ENCODE data around the gene RTN1.

Gene RTN1

DNA sequence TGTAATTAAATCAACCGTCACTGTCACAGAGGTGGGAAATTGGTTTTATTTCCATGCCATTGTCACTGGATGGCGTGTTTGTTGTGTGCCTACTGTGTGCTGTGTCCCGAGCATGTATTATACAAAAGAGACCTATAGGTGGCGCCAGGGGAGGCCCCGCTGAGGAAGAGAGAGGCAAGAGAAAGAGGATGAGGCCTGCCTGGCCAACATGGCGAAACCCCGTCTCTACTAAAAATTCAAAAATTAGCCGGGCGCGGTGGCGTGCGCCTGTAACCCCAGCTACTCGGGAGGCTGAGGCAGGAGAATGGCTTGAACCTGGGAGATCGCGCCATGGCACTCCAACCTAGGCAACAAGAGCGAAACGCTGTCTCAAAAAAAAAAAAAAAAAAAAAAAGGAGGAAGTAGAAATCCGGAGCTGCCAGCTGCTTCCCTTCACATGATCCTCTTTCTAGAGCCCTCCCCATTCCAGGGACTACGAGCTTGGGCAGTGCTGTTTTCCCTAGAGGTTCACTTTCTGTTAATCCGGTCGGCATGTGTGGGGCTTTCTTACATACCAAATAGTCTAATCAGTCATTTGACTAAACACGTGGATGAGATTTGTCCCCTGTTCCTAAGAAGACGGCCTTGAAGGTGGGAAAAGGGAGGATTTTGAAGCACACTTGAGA lies 287.6 kb downstream of the RTN1 start:
- H3K27ac ChIP-seq (ENCODE audit: poor library complexity, severe bottlenecking), result no peak overlapping the region
- H3K36me3 ChIP-seq (ENCODE audit: low read depth), result no peaks in the 10 kb centered on the region
- TF ChIP-seq, protein P1, sequence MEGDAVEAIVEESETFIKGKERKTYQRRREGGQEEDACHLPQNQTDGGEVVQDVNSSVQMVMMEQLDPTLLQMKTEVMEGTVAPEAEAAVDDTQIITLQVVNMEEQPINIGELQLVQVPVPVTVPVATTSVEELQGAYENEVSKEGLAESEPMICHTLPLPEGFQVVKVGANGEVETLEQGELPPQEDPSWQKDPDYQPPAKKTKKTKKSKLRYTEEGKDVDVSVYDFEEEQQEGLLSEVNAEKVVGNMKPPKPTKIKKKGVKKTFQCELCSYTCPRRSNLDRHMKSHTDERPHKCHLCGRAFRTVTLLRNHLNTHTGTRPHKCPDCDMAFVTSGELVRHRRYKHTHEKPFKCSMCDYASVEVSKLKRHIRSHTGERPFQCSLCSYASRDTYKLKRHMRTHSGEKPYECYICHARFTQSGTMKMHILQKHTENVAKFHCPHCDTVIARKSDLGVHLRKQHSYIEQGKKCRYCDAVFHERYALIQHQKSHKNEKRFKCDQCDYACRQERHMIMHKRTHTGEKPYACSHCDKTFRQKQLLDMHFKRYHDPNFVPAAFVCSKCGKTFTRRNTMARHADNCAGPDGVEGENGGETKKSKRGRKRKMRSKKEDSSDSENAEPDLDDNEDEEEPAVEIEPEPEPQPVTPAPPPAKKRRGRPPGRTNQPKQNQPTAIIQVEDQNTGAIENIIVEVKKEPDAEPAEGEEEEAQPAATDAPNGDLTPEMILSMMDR (IDR thresholded peaks at IDR 0.05; ENCODE audit: poor library complexity, severe bottlenecking), result no peak
- peaks cover 18% of the 10 kb centered on the region for H3K4me1 ChIP-seq (ENCODE audit: insufficient read depth, poor library complexity, severe bottlenecking)
- no peak overlapping the region for H3K4me3 ChIP-seq (ENCODE audit: severe bottlenecking)
- H3K9me3 ChIP-seq (ENCODE audit: severe bottlenecking), result no peaks in the 10 kb centered on the region
- no peak for ATAC-seq (ENCODE audit: low read depth)
- no peak for DNase-seq (ENCODE audit: low spot score)
- no peaks in the 10 kb centered on the region for H3K27me3 ChIP-seq (ENCODE audit: insufficient read depth, poor library complexity, severe bottlenecking)

DNA sequence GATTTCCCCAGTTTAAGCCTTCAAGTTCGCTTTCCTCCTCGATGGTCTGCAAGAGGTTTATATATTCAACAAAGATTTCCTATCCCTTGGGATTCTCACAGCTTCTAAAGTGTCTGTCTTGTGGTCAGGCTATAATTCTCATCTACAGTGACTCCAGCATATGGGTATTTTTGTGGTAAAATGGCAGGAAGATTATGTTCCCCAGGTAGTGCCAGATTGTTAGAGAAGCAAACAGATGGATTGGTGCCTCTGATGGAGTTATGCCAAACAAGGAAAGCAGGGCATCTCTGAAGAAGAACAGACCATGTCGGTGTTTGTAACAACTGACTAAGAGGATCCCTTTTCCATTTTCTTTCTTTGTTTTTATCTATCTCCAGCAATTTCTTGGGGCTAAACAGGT lies 288.4 kb downstream of the RTN1 start:
- Histone ChIP-seq H3K4me3 (ENCODE audit: severe bottlenecking) (no peak overlapping the region), H3K36me3 (ENCODE audit: low read depth) (no peaks in the 10 kb centered on the region), H3K27me3 (ENCODE audit: insufficient read depth, poor library complexity, severe bottlenecking) (no peaks in the 10 kb centered on the region), H3K4me1 (ENCODE audit: insufficient read depth, poor library complexity, severe bottlenecking) (peaks cover 18% of the 10 kb centered on the region), H3K27ac (ENCODE audit: poor library complexity, severe bottlenecking) (no peak overlapping the region), H3K9me3 (ENCODE audit: severe bottlenecking) (no peaks in the 10 kb centered on the region)
- ATAC-seq (ENCODE audit: low read depth), result no peak
- no peak for DNase-seq (ENCODE audit: low spot score)
- TF ChIP-seq, protein P1 (IDR thresholded peaks at IDR 0.05; ENCODE audit: poor library complexity, severe bottlenecking), result no peak

DNA sequence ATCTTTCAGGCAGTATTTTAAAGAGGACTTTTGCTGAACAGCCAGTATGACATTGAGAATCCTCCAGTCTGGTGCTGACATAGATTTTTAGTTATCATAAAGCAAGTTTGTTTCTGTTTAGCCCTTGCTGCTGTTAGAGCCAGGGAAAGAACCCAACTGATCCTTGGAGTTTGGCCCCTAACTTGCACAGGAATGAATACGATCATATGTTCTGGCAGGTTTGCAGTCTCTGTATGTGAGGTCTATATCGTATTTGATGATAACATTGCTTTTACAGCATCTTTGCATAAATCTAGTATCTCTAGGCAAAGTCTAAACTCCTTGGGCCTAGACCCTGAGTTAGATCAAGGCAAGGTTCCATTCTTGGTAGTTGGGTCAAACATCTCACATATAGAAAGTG lies 289.7 kb downstream of the RTN1 start:
- Histone ChIP-seq H3K9me3 (ENCODE audit: severe bottlenecking) (no peaks in the 10 kb centered on the region), H3K27me3 (ENCODE audit: insufficient read depth, poor library complexity, severe bottlenecking) (no peaks in the 10 kb centered on the region), H3K4me1 (ENCODE audit: insufficient read depth, poor library complexity, severe bottlenecking) (peaks cover 10% of the 10 kb centered on the region), H3K4me3 (ENCODE audit: severe bottlenecking) (no peak overlapping the region), H3K27ac (ENCODE audit: poor library complexity, severe bottlenecking) (no peak overlapping the region), H3K36me3 (ENCODE audit: low read depth) (no peaks in the 10 kb centered on the region)
- DNase-seq (ENCODE audit: low spot score), result no peak
- no peak for ATAC-seq (ENCODE audit: low read depth)
- TF ChIP-seq, protein P1 (IDR thresholded peaks at IDR 0.05; ENCODE audit: poor library complexity, severe bottlenecking), result no peak

DNA sequence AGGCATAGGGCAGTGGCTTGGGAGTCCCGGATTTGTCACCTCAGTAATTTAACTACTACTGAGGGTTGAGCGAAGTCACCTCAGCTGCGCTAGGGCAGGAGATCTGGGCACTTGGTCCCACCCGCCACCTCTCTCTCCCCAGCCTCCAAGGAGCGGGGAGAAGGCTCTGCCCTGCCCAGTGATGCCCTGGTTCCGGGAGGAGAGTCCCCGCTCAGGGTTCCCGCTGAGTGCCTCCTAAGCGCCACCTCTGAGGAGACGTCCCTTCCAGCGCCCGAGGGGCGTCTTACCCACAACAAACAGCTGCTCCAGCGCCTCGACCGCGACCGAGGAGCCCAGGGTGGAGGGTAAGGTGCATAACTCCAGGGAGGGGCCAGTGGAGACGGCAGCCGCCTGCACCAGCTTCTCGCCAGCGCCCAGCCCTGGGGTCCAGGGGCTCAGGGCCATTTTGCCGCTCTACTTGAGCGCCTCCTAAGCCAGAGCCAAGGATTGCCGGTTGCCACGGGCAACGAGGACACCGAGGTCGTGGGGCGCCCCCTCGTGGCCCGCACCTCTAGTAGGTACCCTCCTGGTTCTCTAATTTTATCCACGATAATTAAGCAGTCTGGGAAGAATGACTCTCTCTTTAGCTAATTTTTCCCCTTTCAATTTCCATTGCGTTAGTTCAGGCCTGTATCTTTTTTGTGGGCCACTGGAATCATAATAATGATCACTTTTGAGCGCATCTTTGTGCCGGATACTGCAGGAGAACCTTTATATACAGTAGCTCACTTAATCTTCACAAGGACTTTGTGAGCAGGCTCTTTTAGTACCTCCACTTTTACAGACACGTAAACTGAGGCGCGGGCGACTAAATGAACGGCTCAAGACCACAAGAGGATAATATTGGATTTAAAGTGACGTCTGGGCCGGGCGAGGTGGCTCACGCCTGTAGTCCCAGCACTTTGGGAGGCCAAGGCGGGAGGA lies 294.0 kb downstream of the RTN1 start, which contains the start of gene CCDC175:
Gene CCDC175, minus strand, starts transcription at position 481 of the 963 bp plus-strand sequence. Its CDS starts 37 bp downstream, at position 444.
- Histone ChIP-seq H3K9me3 (ENCODE audit: severe bottlenecking) (no peaks in the 10 kb centered on the region), H3K4me1 (ENCODE audit: insufficient read depth, poor library complexity, severe bottlenecking) (no peaks in the 10 kb centered on the region), H3K27ac (ENCODE audit: poor library complexity, severe bottlenecking) (no peak within 1 kb of the TSS), H3K27me3 (ENCODE audit: insufficient read depth, poor library complexity, severe bottlenecking) (peaks cover 12% of the 10 kb centered on the region), H3K36me3 (ENCODE audit: low read depth) (no peaks in the 10 kb centered on the region), H3K4me3 (ENCODE audit: severe bottlenecking) (peak within 1 kb of the TSS; percentile 32)
- ATAC-seq (ENCODE audit: low read depth) (peak; percentile 90), DNase-seq (ENCODE audit: low spot score) (peak; percentile 85)
- TF ChIP-seq, protein P1 (IDR thresholded peaks at IDR 0.05; ENCODE audit: poor library complexity, severe bottlenecking), result peak; percentile 93

Data from RWPE2 (cell line).